Measurements from ENCODE around the gene DDHD1. TPM values are rescaled to one million over a fixed set of nuclear protein-coding genes. Genes with fewer than 3 reads are reported as not detected.

DDHD1 gene
- polyA plus RNA-seq, 1 of the 3 experiments (the other 2 are of a cell fraction): 1.9 TPM

DNA sequence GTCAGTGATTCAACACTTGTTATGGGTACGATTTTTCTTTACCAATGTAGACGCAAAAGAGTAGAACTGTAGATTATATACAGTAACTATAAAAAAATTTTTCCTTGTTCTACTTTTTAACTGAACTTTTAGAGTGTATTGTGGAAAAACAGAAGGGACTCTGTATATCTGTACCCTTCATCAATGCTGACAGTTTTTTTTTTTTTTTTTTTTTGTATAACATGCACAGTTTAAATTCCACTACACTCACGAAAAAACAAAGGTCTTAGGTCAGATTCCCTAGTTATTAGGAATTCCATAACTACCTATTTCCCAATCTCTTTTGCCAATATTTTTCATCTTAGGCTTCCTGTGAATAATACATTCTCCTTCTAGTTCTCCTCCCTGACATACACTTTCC, 6.4 kb downstream of the DDHD1 start:
- peaks cover 0 to 13% of the 10 kb centered on the region in 2 experiments; a peak in 2 of 4 replicates for H3K4me1 ChIP-seq (ENCODE audit: control insufficient read depth in 1 of 2, insufficient read depth in 2 of 2, low read depth in 1 of 2, low read length in 1 of 2)
- no peaks in the 10 kb centered on the region for H3K9me2 ChIP-seq
- H3K27me3 ChIP-seq (ENCODE audit: insufficient read depth): no peaks in the 10 kb centered on the region
- DNase-seq: no peak
- no peaks in the 10 kb centered on the region for H3K36me3 ChIP-seq (replicated peaks in 1 of 2; ENCODE audit: control insufficient read depth in 1 of 2, insufficient read depth in 2 of 2, low read length in 1 of 2)
- ChIA-PET POLR2A (no interaction called here), CTCF (no interaction called here)
- no peaks in the 10 kb centered on the region for H3F3A ChIP-seq (replicated peaks; ENCODE audit: insufficient read depth)
- H3K9ac ChIP-seq: no peak overlapping the region
- no peak overlapping the region for H3K4me2 ChIP-seq
- H3K27ac ChIP-seq (ENCODE audit: low read depth in 2 of 2, low read length in 1 of 2): no peak overlapping the region
- H3K4me3 ChIP-seq (ENCODE audit: low read depth in 2 of 2, low read length in 1 of 2): no peak overlapping the region
- H2AFZ ChIP-seq (ENCODE audit: low read depth): no peak overlapping the region
- TF ChIP-seq FOSL2 (IDR thresholded peaks at IDR 0.05; ENCODE audit: borderline replicate concordance, low read depth) (no peak), NRF1 (IDR thresholded peaks at IDR 0.05; ENCODE audit: low read depth, low read length) (no peak), TEAD4 (IDR thresholded peaks at IDR 0.05; ENCODE audit: borderline replicate concordance, insufficient read depth) (no peak), SIN3A (IDR thresholded peaks at IDR 0.05; ENCODE audit: borderline replicate concordance, low read depth, low read length) (no peak), GATA2 (CRISPR knock-in tag; IDR thresholded peaks at IDR 0.05) (no peak), MXI1 (IDR thresholded peaks at IDR 0.05; ENCODE audit: low read depth, low read length) (no peak), EP300 (IDR thresholded peaks at IDR 0.05; ENCODE audit: borderline replicate concordance in 1 of 2, low read depth in 1 of 2, low read length in 1 of 2) (no peak), RFX5 (IDR thresholded peaks at IDR 0.05; ENCODE audit: low read length) (no peak), NFIC (IDR thresholded peaks at IDR 0.05; ENCODE audit: borderline replicate concordance) (no peak), ELF1 (IDR thresholded peaks at IDR 0.05) (no peak), FOXM1 (IDR thresholded peaks at IDR 0.05; ENCODE audit: low read depth) (no peak), SMC3 (IDR thresholded peaks at IDR 0.05; ENCODE audit: low read depth, low read length) (no peak)
- TF ChIP-seq, protein P1, sequence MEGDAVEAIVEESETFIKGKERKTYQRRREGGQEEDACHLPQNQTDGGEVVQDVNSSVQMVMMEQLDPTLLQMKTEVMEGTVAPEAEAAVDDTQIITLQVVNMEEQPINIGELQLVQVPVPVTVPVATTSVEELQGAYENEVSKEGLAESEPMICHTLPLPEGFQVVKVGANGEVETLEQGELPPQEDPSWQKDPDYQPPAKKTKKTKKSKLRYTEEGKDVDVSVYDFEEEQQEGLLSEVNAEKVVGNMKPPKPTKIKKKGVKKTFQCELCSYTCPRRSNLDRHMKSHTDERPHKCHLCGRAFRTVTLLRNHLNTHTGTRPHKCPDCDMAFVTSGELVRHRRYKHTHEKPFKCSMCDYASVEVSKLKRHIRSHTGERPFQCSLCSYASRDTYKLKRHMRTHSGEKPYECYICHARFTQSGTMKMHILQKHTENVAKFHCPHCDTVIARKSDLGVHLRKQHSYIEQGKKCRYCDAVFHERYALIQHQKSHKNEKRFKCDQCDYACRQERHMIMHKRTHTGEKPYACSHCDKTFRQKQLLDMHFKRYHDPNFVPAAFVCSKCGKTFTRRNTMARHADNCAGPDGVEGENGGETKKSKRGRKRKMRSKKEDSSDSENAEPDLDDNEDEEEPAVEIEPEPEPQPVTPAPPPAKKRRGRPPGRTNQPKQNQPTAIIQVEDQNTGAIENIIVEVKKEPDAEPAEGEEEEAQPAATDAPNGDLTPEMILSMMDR (IDR thresholded peaks at IDR 0.05): no peak
- WGBS (ENCODE audit: low lambda C conversion rate): 67% methylated on average over 3 of the region's 3 CpGs
- peaks cover 60% of the 10 kb centered on the region for H3K79me2 ChIP-seq (ENCODE audit: insufficient read depth)
- no peaks in the 10 kb centered on the region for H3K9me3 ChIP-seq
- H4K20me1 ChIP-seq (ENCODE audit: insufficient read depth): no peaks in the 10 kb centered on the region; the same call in 1 of the 2 replicates

DNA sequence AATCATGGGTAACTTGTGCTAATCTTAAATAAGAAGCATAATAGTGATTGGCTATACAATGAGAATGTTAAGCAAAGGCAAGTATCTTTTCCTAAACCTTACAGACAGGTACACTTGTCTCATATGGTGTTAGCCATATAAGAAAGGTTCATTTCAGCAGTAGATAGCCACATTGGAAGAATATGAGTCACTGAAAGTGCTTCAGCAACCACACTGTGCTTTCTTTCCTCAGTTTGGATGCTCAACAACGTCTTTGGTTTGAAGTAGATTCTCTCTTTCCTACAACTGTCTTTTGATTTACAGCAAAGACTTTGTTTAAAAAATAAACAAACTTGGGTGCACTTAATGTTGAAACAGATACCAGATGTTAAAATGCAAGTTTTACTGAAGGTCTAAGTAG, 8.9 kb downstream of the DDHD1 start:
- ChIA-PET CTCF (no interaction called here), POLR2A (no interaction called here)
- Histone ChIP-seq H3K4me2 (no peak overlapping the region), H3K4me3 (ENCODE audit: low read depth in 2 of 2, low read length in 1 of 2) (no peak overlapping the region), H3K9me2 (no peaks in the 10 kb centered on the region), H3F3A (replicated peaks; ENCODE audit: insufficient read depth) (no peaks in the 10 kb centered on the region), H3K4me1 (ENCODE audit: control insufficient read depth in 1 of 2, insufficient read depth in 2 of 2, low read depth in 1 of 2, low read length in 1 of 2) (no peaks in the 10 kb centered on the region; a peak in 1 of 4 replicates), H3K9me3 (peaks cover 19% of the 10 kb centered on the region; the same call in 1 of the 2 replicates), H2AFZ (ENCODE audit: low read depth) (no peak overlapping the region), H3K27me3 (ENCODE audit: insufficient read depth) (no peaks in the 10 kb centered on the region), H3K27ac (ENCODE audit: low read depth in 2 of 2, low read length in 1 of 2) (no peak overlapping the region), H3K36me3 (replicated peaks in 1 of 2; ENCODE audit: control insufficient read depth in 1 of 2, insufficient read depth in 2 of 2, low read length in 1 of 2) (peaks cover 0 to 6% of the 10 kb centered on the region in 2 experiments), H4K20me1 (ENCODE audit: insufficient read depth) (no peaks in the 10 kb centered on the region), H3K9ac (no peak overlapping the region), H3K79me2 (ENCODE audit: insufficient read depth) (peaks cover 35% of the 10 kb centered on the region)
- TF ChIP-seq TCF12 (IDR thresholded peaks at IDR 0.05): no peak
- DNase-seq: no peak
- WGBS (ENCODE audit: low lambda C conversion rate): 77% methylated on average over 1 of the region's 1 CpG

Data from SK-N-SH (cell line).